NCI-H2227 treated with DMSO at 0.1 percent for 48 hours (cell line): ENCODE data around the gene MEI1.
"Not testable (repeated sequence)": the region's sequence is repeated elsewhere in the genome, so short reads cannot be mapped to it uniquely, and the experiment has no call there.

Experiments used
- DNase-seq: peaks from one replicate; lab custom pipeline; 2025; lab: John Stamatoyannopoulos, UW

MEI1 gene

GRCh38 chr22:41681616-41682015 is 17.7 kb upstream of the MEI1 start:
- DNase-seq = no peak

- peak; percentile 87 for DNase-seq
These were observed 17.1 kb upstream of the MEI1 start for GRCh38 chr22:41682033-41682807.

- DNase-seq = no peak
These were observed 16.3 kb upstream of the MEI1 start for GRCh38 chr22:41683052-41683451.

GRCh38 chr22:41683616-41684015 is 15.7 kb upstream of the MEI1 start:
- no peak for DNase-seq

- no peak for DNase-seq
These were observed 15.1 kb upstream of the MEI1 start for GRCh38 chr22:41684194-41684593.

- DNase-seq = not testable (repeated sequence)
These were observed 12.4 kb upstream of the MEI1 start for GRCh38 chr22:41686890-41687289.

- DNase-seq = no peak
These were observed 11.4 kb upstream of the MEI1 start for GRCh38 chr22:41687901-41688364.

GRCh38 chr22:41688365-41689211 is 10.7 kb upstream of the MEI1 start, which contains the start of gene SNU13:
Gene SNU13 (minus strand): TSS chr22:41688867. CDS start chr22:41688796, 71 bp downstream.
- DNase-seq = peak; percentile 68

GRCh38 chr22:41690476-41690875 is 8.8 kb upstream of the MEI1 start:
- DNase-seq = no peak

GRCh38 chr22:41695211-41695610 is 4.1 kb upstream of the MEI1 start:
- no peak for DNase-seq

- no peak for DNase-seq
These were observed 2.6 kb upstream of the MEI1 start for GRCh38 chr22:41696703-41697102.

- peak; percentile 67 for DNase-seq
These were observed 2.1 kb upstream of the MEI1 start for GRCh38 chr22:41697126-41697775.

GRCh38 chr22:41700108-41700364 is 733 bp downstream of the MEI1 start:
- no peak for DNase-seq

GRCh38 chr22:41702763-41703162 is 3.5 kb downstream of the MEI1 start:
- no peak for DNase-seq

GRCh38 chr22:41709341-41709740 is 10.0 kb downstream of the MEI1 start:
- no peak for DNase-seq

GRCh38 chr22:41713004-41713403 is 13.7 kb downstream of the MEI1 start:
- DNase-seq = no peak

- DNase-seq = no peak
These were observed 23.2 kb downstream of the MEI1 start for GRCh38 chr22:41722496-41722895.

- DNase-seq = no peak
These were observed 26.3 kb downstream of the MEI1 start for GRCh38 chr22:41725510-41726110.

GRCh38 chr22:41731609-41732008 is 32.3 kb downstream of the MEI1 start:
- no peak for DNase-seq

GRCh38 chr22:41732096-41732772 is 32.9 kb downstream of the MEI1 start:
- DNase-seq = no peak

GRCh38 chr22:41733241-41733640 is 33.9 kb downstream of the MEI1 start:
- DNase-seq = not testable (repeated sequence)

- DNase-seq = no peak
These were observed 40.3 kb downstream of the MEI1 start for GRCh38 chr22:41739576-41739975.
